K562 treated with DMSO at 1 percent for 24 hours (cell line): Measurements from ENCODE around the gene DISC1. TPM values are rescaled to one million over a fixed set of nuclear protein-coding genes. Genes with fewer than 3 reads are reported as not detected.

ENCODE experiments used
- total RNA-seq: library from RNA; unstranded; fragments of 300-600 nt; gene quantifications from 2 replicates; pipeline ENCODE4 v1.2.3, GENCODE V29; 2022; ENCODE audit warnings: low read depth; ENCODE audit not compliant: insufficient read depth

DISC1 gene
- 0.19 and 0.65 TPM in 2 replicates for total RNA-seq

GRCh38 chr1:231626535-231626950 is at the start of gene DISC1:
TSS of gene DISC1 (plus strand) at chr1:231626790. CDS start at chr1:231626868, 78 bp downstream.

Other genes with a start within 250 kb of the DISC1 start
- gene EGLN1, start 204.5 kb upstream of the DISC1 start, total RNA-seq = 22.0 and 25.3 TPM in 2 replicates
- gene TSNAX, start 98.1 kb upstream of the DISC1 start, total RNA-seq = 29.7 and 30.7 TPM in 2 replicates